Lower leg skin (tissue), 3 donors: Measurements from ENCODE around the gene SMPDL3A.

Source experiments
- POLR2A ChIP-seq, 2 donors: fragments of 450-650 bp; IDR thresholded peaks; one replicate each; pipeline ENCODE4 v1.6.1; 2016 to 2017; ENCODE audit warnings: antibody characterized with exemption in 2 of 2, mild to moderate bottlenecking in 1 of 2, moderate library complexity in 1 of 2
- TF ChIP-seq, protein P1 (sequence below), 3 donors: fragments of 450-650 bp; IDR thresholded peaks; one replicate each; pipeline ENCODE4 v1.5.1; 2016; ENCODE audit warnings: antibody characterized with exemption in 3 of 3, mild to moderate bottlenecking in 3 of 3, moderate library complexity in 2 of 3

DNA sequence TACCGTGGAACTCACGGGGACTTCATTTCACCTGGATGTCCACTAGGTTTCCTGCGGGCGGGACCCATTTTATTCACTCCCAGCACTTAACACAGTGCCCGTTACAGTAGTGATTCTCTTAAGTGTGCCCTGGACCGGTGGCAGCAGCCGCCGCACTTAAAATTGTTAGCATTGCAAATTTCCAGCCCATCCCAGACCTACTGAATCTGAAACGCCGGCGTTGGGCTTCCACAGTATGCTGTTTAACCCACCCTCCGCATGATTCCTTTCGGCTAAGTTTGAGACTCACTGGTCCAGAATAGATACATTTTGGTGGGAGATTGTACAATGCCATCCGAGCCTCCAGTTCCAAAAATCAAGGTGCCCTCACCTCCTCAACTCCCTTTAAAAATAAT lies 967 bp downstream of the SMPDL3A start:
- TF ChIP-seq, protein P1, sequence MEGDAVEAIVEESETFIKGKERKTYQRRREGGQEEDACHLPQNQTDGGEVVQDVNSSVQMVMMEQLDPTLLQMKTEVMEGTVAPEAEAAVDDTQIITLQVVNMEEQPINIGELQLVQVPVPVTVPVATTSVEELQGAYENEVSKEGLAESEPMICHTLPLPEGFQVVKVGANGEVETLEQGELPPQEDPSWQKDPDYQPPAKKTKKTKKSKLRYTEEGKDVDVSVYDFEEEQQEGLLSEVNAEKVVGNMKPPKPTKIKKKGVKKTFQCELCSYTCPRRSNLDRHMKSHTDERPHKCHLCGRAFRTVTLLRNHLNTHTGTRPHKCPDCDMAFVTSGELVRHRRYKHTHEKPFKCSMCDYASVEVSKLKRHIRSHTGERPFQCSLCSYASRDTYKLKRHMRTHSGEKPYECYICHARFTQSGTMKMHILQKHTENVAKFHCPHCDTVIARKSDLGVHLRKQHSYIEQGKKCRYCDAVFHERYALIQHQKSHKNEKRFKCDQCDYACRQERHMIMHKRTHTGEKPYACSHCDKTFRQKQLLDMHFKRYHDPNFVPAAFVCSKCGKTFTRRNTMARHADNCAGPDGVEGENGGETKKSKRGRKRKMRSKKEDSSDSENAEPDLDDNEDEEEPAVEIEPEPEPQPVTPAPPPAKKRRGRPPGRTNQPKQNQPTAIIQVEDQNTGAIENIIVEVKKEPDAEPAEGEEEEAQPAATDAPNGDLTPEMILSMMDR (IDR thresholded peaks at IDR 0.05): no peak
- no peak for TF ChIP-seq POLR2A (IDR thresholded peaks at IDR 0.05)
